H1 (cell line): Measurements from ENCODE around the gene TMEM106C. TPM values are rescaled to one million over a fixed set of nuclear protein-coding genes. Genes with fewer than 3 reads are reported as not detected.

Experiments used
- CTCF ChIA-PET: fragments of 300-600 bp; sonication (Branson Sonifier 250); formaldehyde crosslinking; loops from one replicate; lab custom pipeline; 2021; ENCODE audit not compliant: partially characterized antibody; lab: Charles Lee
- POLR2A ChIA-PET: fragments of 300-600 bp; sonication (Branson Sonifier 250); formaldehyde crosslinking; loops from one replicate; lab custom pipeline; 2021; ENCODE audit warnings: inconsistent platforms; ENCODE audit not compliant: partially characterized antibody; lab: Charles Lee
- DNase-seq, 2 experiments: peaks; one replicate each; pipeline versions ENCODE4 v3.0.0 to v3.0.0-alpha.2; 2010 to 2022; ENCODE audit warnings: low spot score in 2 of 2, low read depth in 1 of 2, mixed read lengths in 1 of 2
- FAIRE-seq: peaks from 2 replicates; lab custom pipeline; 2011; peaks lifted over from hg19 to GRCh38; lab: Jason Lieb, UNC
- H2AFZ ChIP-seq: 2 replicates; pipeline ENCODE4 v1.8.1; 2012; ENCODE audit warnings: low read length, inconsistent platforms
- H2AK5ac ChIP-seq: 2 replicates; pipeline ENCODE4 v1.6.1; 2013; ENCODE audit warnings: low read depth, low read length
- H2BK120ac ChIP-seq: replicated peaks from 2 replicates; pipeline ENCODE3; 2013; ENCODE audit warnings: low read depth, low read length, inconsistent platforms
- H2BK12ac ChIP-seq: 2 replicates; pipeline ENCODE4 v1.6.1; 2013; ENCODE audit warnings: low read depth, low read length
- H2BK15ac ChIP-seq: 2 replicates; pipeline ENCODE4 v1.6.1; 2013; ENCODE audit warnings: low read length
- H2BK20ac ChIP-seq: 2 replicates; pipeline ENCODE4 v1.6.1; 2013; ENCODE audit warnings: low read length
- H2BK5ac ChIP-seq: 2 replicates; pipeline ENCODE4 v1.6.1; 2013; ENCODE audit warnings: low read depth, low read length
- H3K14ac ChIP-seq: 2 replicates; pipeline ENCODE4 v1.6.1; 2013; ENCODE audit warnings: inconsistent platforms; ENCODE audit not compliant: insufficient read length
- H3K18ac ChIP-seq: 2 replicates; pipeline ENCODE4 v1.6.1; 2013; ENCODE audit warnings: low read length; ENCODE audit errors: extremely low read depth
- H3K23ac ChIP-seq: 2 replicates; pipeline ENCODE4 v1.6.1; 2013; ENCODE audit warnings: inconsistent platforms; ENCODE audit not compliant: insufficient read length
- H3K23me2 ChIP-seq: 2 replicates; pipeline ENCODE4 v1.6.1; 2013; ENCODE audit warnings: low read depth, low read length
- H3K27ac ChIP-seq: 2 replicates; pipeline ENCODE4 v1.6.1; 2011; ENCODE audit warnings: low read depth, low read length, inconsistent platforms
- H3K27me3 ChIP-seq, 4 experiments: replicated peaks in 1 of 4; 1 replicate in 1 of 4; 2 replicates in 3 of 4; pipeline versions ENCODE4 v1.6.1 to v1.8.1; 2011 to 2013; ENCODE audit warnings: low read length in 3 of 4, mild to moderate bottlenecking in 3 of 4, inconsistent platforms in 2 of 4, mixed read lengths in 2 of 4, moderate library complexity in 1 of 4; ENCODE audit not compliant: control insufficient read depth in 3 of 4, insufficient read depth in 3 of 4; ENCODE audit errors: extremely low read depth in 1 of 4
- H3K36me3 ChIP-seq, 4 experiments: 2 replicates each; pipeline versions ENCODE4 v1.6.1 to v1.8.1; 2011 to 2013; ENCODE audit warnings: mild to moderate bottlenecking in 4 of 4, low read length in 3 of 4, moderate library complexity in 2 of 4, control low read depth in 1 of 4, inconsistent platforms in 1 of 4; ENCODE audit not compliant: insufficient read depth in 4 of 4, control insufficient read depth in 2 of 4
- H3K4ac ChIP-seq: replicated peaks from 2 replicates; pipeline ENCODE3; 2013; ENCODE audit warnings: low read length, low read depth, mixed read lengths, inconsistent platforms; ENCODE audit not compliant: insufficient read length
- H3K4me1 ChIP-seq, 4 experiments: replicated peaks in 1 of 4; 1 replicate in 1 of 4; 2 replicates in 3 of 4; pipeline versions ENCODE4 v1.6.1 to v1.8.1; 2011 to 2013; ENCODE audit warnings: low read length in 3 of 4, inconsistent platforms in 2 of 4, mixed read lengths in 1 of 4; ENCODE audit not compliant: insufficient read depth in 4 of 4, control insufficient read depth in 3 of 4
- H3K4me2 ChIP-seq, 2 experiments: 2 replicates each; pipeline versions ENCODE4 v1.6.1 to v1.8.1; 2011 to 2013; ENCODE audit warnings: low read depth in 2 of 2, low read length in 2 of 2, control low read depth in 1 of 2, inconsistent platforms in 1 of 2, mild to moderate bottlenecking in 1 of 2; ENCODE audit not compliant: insufficient read depth in 1 of 2
- H3K4me3 ChIP-seq, 4 experiments: fragments of 200-600, 300-600 bp in 1 of 4; sonication (generic), shearing (Covaris generic), sonication (Bioruptor Twin) in 1 of 4; 2 replicates each; pipeline versions ENCODE4 v1.5.1 to v1.8.1; 2011 to 2016; ENCODE audit warnings: low read length in 4 of 4, low read depth in 3 of 4, control low read depth in 2 of 4, inconsistent platforms in 2 of 4, mild to moderate bottlenecking in 2 of 4, mixed read lengths in 1 of 4, moderate library complexity in 1 of 4; ENCODE audit not compliant: insufficient read depth in 2 of 4; ENCODE audit errors: extremely low read depth in 1 of 4
- H3K56ac ChIP-seq: replicated peaks from 2 replicates; pipeline ENCODE3; 2013; ENCODE audit warnings: low read depth, mild to moderate bottlenecking, mixed read lengths, low read length, inconsistent platforms; ENCODE audit not compliant: insufficient read length
- H3K79me1 ChIP-seq: 2 replicates; pipeline ENCODE4 v1.6.1; 2013; ENCODE audit warnings: low read depth, low read length, control low read depth
- H3K79me2 ChIP-seq, 2 experiments: 2 replicates each; pipeline versions ENCODE4 v1.6.1 to v1.8.1; 2012 to 2013; ENCODE audit warnings: low read length in 2 of 2, mild to moderate bottlenecking in 2 of 2, inconsistent platforms in 1 of 2; ENCODE audit not compliant: insufficient read depth in 2 of 2, control insufficient read depth in 1 of 2
- H3K9ac ChIP-seq, 4 experiments: replicated peaks in 1 of 4; 1 replicate in 1 of 4; 2 replicates in 3 of 4; pipeline versions ENCODE4 v1.6.1 to v1.8.1; 2011 to 2013; ENCODE audit warnings: low read depth in 3 of 4, low read length in 3 of 4, control low read depth in 2 of 4, mild to moderate bottlenecking in 2 of 4, moderate library complexity in 2 of 4, inconsistent platforms in 1 of 4; ENCODE audit errors: extremely low read depth in 1 of 4
- H3K9me3 ChIP-seq, 2 experiments: 2 replicates each; pipeline versions ENCODE4 v1.6.1 to v1.8.1; 2012 to 2013; ENCODE audit warnings: mild to moderate bottlenecking in 2 of 2, moderate library complexity in 2 of 2, control low read depth in 1 of 2, inconsistent platforms in 1 of 2, low read depth in 1 of 2, low read length in 1 of 2, mixed read lengths in 1 of 2; ENCODE audit not compliant: insufficient read depth in 2 of 2
- H4K20me1 ChIP-seq, 2 experiments: replicated peaks in 1 of 2; 2 replicates each; pipeline versions ENCODE3 to v1.8.1; 2011 to 2013; ENCODE audit warnings: inconsistent platforms in 2 of 2, low read length in 2 of 2, mild to moderate bottlenecking in 1 of 2; ENCODE audit not compliant: insufficient read depth in 2 of 2, control insufficient read depth in 1 of 2
- H4K5ac ChIP-seq: 2 replicates; pipeline ENCODE4 v1.6.1; 2013; ENCODE audit warnings: low read length, low read depth, mixed read lengths, inconsistent platforms; ENCODE audit not compliant: insufficient read length
- H4K8ac ChIP-seq: 2 replicates; pipeline ENCODE4 v1.8.0; 2013; ENCODE audit warnings: mild to moderate bottlenecking, moderate library complexity, low read length, inconsistent platforms; ENCODE audit not compliant: insufficient read depth; ENCODE audit errors: extremely low read depth
- H4K91ac ChIP-seq: replicated peaks from 2 replicates; pipeline ENCODE3; 2013; ENCODE audit warnings: low read length, mixed read lengths, inconsistent platforms; ENCODE audit not compliant: insufficient read length
- CBX5 ChIP-seq: fragments of 300-800, 300-1000 bp; sonication (generic); IDR thresholded peaks from 2 replicates; pipeline ENCODE4 v1.7.1; 2016; ENCODE audit warnings: antibody characterized with exemption, low read length, low read depth
- CEBPB ChIP-seq: IDR thresholded peaks from 2 replicates; pipeline ENCODE4 v1.6.1; 2012; ENCODE audit warnings: low read depth, low read length
- CHD2 ChIP-seq: IDR thresholded peaks from 2 replicates; pipeline ENCODE4 v1.6.1; 2012; ENCODE audit warnings: low read length, improper control_type of control experiment
- EZH2 ChIP-seq: fragments of 200-600 bp; sonication (generic); IDR thresholded peaks from 2 replicates; pipeline ENCODE4 v1.7.1; 2012; ENCODE audit warnings: low read depth, mild to moderate bottlenecking, moderate library complexity, low read length, inconsistent platforms; ENCODE audit not compliant: severe bottlenecking
- FOSL1 ChIP-seq: IDR thresholded peaks from 2 replicates; pipeline ENCODE4 v1.6.1; 2011; ENCODE audit warnings: mild to moderate bottlenecking, low read depth, low read length, moderate library complexity; ENCODE audit not compliant: insufficient read depth
- GABPA ChIP-seq: IDR thresholded peaks from 2 replicates; pipeline ENCODE4 v1.6.1; 2011; ENCODE audit warnings: mild to moderate bottlenecking, low read length, moderate library complexity, borderline replicate concordance; ENCODE audit not compliant: insufficient read depth
- HDAC6 ChIP-seq: IDR thresholded peaks from one replicate; pipeline ENCODE4 v1.7.1; 2012; ENCODE audit warnings: low read depth, mild to moderate bottlenecking, inconsistent platforms, low read length, moderate library complexity
- KDM5A ChIP-seq: fragments of 200-600 bp; IDR thresholded peaks from 2 replicates; pipeline ENCODE4 v1.7.1; 2012; ENCODE audit warnings: mild to moderate bottlenecking, low read length, inconsistent platforms, mixed read lengths
- POU5F1 ChIP-seq: IDR thresholded peaks from 2 replicates; pipeline ENCODE4 v1.6.1; 2011; ENCODE audit warnings: low read depth, mild to moderate bottlenecking, low read length, moderate library complexity
- RBBP5 ChIP-seq: IDR thresholded peaks from 2 replicates; pipeline ENCODE4 v1.7.1; 2012; ENCODE audit warnings: low read depth, mild to moderate bottlenecking, inconsistent platforms, low read length, moderate library complexity, borderline replicate concordance
- RXRA ChIP-seq: IDR thresholded peaks from 2 replicates; pipeline ENCODE4 v1.6.1; 2011; ENCODE audit warnings: low read depth, mild to moderate bottlenecking, low read length, moderate library complexity; ENCODE audit not compliant: insufficient read depth
- TBP ChIP-seq: IDR thresholded peaks from 2 replicates; pipeline ENCODE4 v1.6.1; 2011; ENCODE audit warnings: low read depth, low read length, improper control_type of control experiment
- WGBS, 2 experiments: shearing (Covaris generic) in 1 of 2; methylation state at CpG; one replicate each; pipeline versions ENCODE4 v1.1.6 to v1.1.7; 2013 to 2015; ENCODE audit warnings: low lambda C conversion rate in 2 of 2, mixed read lengths in 2 of 2, inconsistent platforms in 1 of 2, low coverage in 1 of 2, missing lambda C conversion rate in 1 of 2; ENCODE audit not compliant: insufficient replicate concordance in 2 of 2, insufficient coverage in 1 of 2, insufficient read length in 1 of 2; ENCODE audit errors: extremely low coverage in 1 of 2, missing lambda C conversion rate in 1 of 2; 5-methylcytosine and 5-hydroxymethylcytosine counted together
- polyA plus RNA-seq, 7 experiments: library from polyadenylated mRNA; depleted of rRNA in 3 of 7; stranded (reverse) in 5 of 7; unstranded in 2 of 7; fragments of >200 nt in 5 of 7; fragments of 200-250 nt in 2 of 7; gene quantifications; 1 replicate in 5 of 7; 2 replicates in 1 of 7; 4 replicates in 1 of 7; pipeline versions ENCODE4 v1.2.1 to v1.2.3, GENCODE V29; 2011 to 2013; ENCODE audit warnings: missing spikeins in 2 of 7, mixed read lengths in 2 of 7
- total RNA-seq: library from RNA; stranded (reverse); fragmentation: NEBNext Ultra II Directional; extraction: Animal tissue kit (Norgen Biotek cat#: 25700); gene quantifications from 2 replicates; pipeline ENCODE4 v1.2.1, GENCODE V29; 2021

TMEM106C gene
- total and polyA plus RNA-seq, 2 of the 8 experiments (the other 6 are each of a cell fraction or from before 2014, with no cell fraction given) = 36.6 to 45.3 TPM

DNA sequence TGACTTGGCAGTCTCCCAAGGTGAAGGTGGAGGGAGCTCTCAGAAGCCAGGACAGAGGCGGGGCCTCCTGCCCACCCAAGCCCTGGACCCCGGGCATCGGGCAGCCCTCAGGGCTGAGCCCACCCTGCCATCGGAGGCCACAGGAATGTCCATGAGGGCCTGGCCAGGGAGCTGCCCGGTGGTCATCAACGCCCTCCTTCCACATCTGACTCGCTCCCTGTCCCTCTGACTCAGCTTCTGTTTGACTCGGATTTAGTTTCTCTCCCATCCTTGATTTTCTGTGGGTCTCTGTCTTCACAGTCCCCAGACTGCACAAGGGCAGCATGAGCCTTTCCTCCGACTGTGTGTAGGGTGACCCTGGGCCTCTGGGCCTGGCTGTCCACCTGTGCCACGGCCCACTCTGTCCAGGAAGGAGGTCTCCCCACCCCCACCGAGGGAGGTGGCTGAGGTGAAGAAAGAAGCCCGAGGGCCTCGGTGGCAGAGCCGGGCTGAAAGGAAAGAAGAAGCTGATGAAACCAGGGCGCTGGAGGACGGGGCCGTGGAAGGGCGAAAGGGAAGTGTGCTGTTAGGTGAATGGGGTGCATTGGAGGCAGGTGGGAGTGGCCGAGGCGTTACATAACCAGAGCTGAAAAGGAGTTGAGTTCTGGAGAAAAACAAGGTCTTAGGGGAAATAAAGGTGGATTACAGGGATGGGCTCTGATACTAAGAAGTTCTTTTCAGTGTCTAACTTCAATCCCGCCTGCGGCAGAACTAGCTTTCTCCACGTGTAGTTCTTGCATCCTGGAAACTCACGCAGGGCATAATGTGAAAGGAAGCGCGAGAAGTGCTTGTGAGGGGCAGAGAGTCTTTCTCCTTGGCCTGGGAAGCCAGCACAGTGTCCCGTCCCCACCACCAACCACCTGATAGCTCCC is 16.7 kb upstream of the TMEM106C start:
- 0 out of 2 replicates have a peak overlapping the region, but pooled peaks have one; percentile 39 for H2BK12ac ChIP-seq
- H2AK5ac ChIP-seq = no peak overlapping the region
- no peak overlapping the region for H3K4me2 ChIP-seq
- POLR2A ChIA-PET = no interaction called here
- peak overlapping the region; percentile 73; the same call in 1 of the 2 replicates for H4K8ac ChIP-seq
- H3K23me2 ChIP-seq = peaks cover 6% of the 10 kb centered on the region
- DNase-seq = no peak
- H3K79me2 ChIP-seq = no peaks in the 10 kb centered on the region
- peaks cover 0 to 2% of the 10 kb centered on the region in 2 experiments for H4K20me1 ChIP-seq
- H3K27ac ChIP-seq = no peak overlapping the region
- no peak overlapping the region for H3K4ac ChIP-seq
- H4K91ac ChIP-seq = no peak overlapping the region
- H2BK20ac ChIP-seq = no peak overlapping the region
- H3K56ac ChIP-seq = no peak overlapping the region
- H3K9me3 ChIP-seq = no peaks in the 10 kb centered on the region
- FAIRE-seq = no peak
- WGBS, 2 experiments = 88% methylated on average over 27 of the region's 27 CpGs; no CpG with 5 or more reads in 1 of the 2 experiments
- H2BK120ac ChIP-seq = no peak overlapping the region
- 0 out of 2 replicates have a peak overlapping the region, but pooled peaks have one; percentile 50 for H2AFZ ChIP-seq
- H3K4me1 ChIP-seq = peaks cover 0 to 12% (median 8%) of the 10 kb centered on the region in 4 experiments; a peak in 5 of 7 replicates
- H3K79me1 ChIP-seq = no peaks in the 10 kb centered on the region
- no peak overlapping the region for H3K23ac ChIP-seq
- H3K27me3 ChIP-seq = peaks cover 0 to 9% (median 7%) of the 10 kb centered on the region in 4 experiments; a peak in 5 of 7 replicates
- H3K4me3 ChIP-seq = no peak overlapping the region
- no peak overlapping the region for H3K9ac ChIP-seq
- no peaks in the 10 kb centered on the region for H3K36me3 ChIP-seq
- no peak overlapping the region; the same call in 1 of the 2 replicates for H2BK15ac ChIP-seq
- peak overlapping the region; percentile 44; the same call in 1 of the 2 replicates for H2BK5ac ChIP-seq
- CTCF ChIA-PET = interaction anchor here (0.6 to 4.3 kb wide), 27 partner anchors 11 to 240 kb away, joined by 3 to 16 read pairs (median 3); partner anchors contain the start of gene VDR
- H3K18ac ChIP-seq = no peak overlapping the region
- no peak overlapping the region for H4K5ac ChIP-seq
- no peak overlapping the region for H3K14ac ChIP-seq
- TF ChIP-seq CBX5 = no peak
- TF ChIP-seq EZH2 = no peak
- no peak for TF ChIP-seq HDAC6
- no peak for TF ChIP-seq POU5F1
- no peak for TF ChIP-seq CEBPB
- no peak for TF ChIP-seq TBP
- no peak for TF ChIP-seq FOSL1
- no peak for TF ChIP-seq CHD2
- TF ChIP-seq KDM5A = no peak
- TF ChIP-seq GABPA = no peak
- no peak for TF ChIP-seq RXRA
- no peak for TF ChIP-seq RBBP5
